GM18498 (cell line): ENCODE data around the gene GALNS.

ENCODE experiments used
- ATAC-seq: cut with Tn5 transposase; IDR thresholded peaks from one replicate; pipeline ENCODE4 v1.9.1; 2021; ENCODE audit warnings: mild to moderate bottlenecking, moderate library complexity; ENCODE audit not compliant: unreplicated experiment

The GALNS gene

DNA sequence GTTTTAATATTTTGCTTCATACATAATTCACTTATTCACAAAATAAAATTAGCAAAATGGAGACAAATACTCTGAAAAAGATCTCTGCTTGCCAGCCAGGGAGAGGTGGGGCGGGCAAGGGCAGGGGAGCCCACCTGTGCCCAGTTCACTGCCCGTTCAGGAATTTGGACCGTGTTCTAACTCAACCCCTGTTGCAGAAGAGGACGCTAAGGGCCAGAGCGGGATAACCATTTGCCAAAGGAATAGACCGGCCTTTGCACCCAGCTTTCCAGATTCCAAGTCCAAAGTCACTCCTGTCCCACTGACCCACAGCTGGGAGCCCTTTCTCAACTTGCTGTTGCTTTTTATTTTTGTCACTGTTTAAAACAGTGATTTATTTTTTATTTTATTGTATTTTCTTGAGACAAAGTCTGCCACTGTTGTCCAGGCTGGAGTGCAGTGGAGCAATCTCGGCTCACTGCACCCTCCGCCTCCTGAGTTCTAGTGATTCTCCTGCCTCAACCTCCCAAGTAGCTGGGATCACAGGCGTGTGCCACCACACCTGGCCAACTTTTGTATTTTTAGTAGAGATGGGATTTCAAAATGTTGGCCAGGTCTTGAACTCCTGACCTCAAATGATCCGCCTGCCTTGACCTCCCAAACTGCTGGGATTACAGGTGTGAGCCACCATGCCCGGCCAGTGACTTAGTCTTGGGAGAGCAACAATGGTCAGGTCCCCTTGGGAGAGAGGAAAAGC lies 69.0 kb downstream of the GALNS start:
- ATAC-seq, result no peak

DNA sequence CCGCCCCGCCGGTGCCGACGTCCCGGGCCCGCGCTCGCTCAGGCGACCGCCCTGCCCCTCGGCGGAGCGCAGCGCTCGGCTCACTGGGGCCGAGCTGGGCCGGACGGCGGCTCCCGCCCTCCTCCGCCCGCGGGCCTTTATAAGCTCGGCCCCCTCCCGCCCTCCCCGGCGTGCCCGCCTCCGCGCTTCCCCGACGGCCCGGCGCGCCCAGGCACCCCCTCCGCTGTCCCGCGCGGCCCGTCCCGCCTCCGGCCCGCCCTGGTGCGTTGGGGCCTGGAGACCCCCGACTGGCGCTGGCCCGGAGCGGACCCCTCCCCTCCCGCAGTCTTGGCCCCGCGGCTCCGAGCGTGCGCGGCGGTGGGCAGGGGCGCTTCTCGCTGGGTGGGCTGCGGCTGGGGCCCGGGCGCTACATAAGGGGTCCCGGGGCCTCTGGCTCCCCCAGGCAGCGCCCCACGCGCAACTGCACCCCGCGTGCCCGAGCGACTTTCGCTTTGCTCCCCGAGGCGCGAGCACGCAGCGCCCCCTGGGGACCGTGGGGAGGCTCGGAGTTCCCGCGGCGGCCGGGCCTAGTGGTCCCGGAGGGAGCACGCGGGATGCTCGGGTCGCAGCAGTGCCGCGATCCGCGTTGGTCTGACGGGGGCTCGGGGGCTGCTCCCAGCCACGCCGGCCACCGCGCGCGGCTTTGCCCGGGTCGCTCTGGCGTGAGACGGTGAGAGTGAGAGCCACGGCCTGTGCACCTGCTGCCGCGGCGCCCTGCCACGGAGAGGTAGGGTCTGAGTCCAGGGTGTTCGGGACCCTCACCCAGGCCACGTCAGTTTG lies 71.4 kb downstream of the GALNS start, which contains the start of gene PIEZO1:
PIEZO1 (minus strand) TSS at position 115 of the 819 bp plus-strand sequence. CDS start 256 bp downstream, outside the sequence.
- ATAC-seq, result peak; percentile 39

DNA sequence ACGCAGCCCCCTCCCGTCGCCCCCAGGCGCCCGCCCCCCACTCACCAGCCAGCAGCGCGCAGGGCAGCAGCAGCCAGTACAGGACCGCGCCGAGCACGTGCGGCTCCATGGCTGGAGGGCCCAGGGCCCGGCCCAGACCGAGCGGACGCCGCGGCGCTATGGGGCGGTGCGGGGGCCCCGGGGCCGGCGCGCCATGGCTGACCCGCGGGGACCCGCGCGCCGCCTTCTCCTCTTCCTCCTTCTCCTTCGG lies 72.0 kb downstream of the GALNS start:
- ATAC-seq, result peak; percentile 34

DNA sequence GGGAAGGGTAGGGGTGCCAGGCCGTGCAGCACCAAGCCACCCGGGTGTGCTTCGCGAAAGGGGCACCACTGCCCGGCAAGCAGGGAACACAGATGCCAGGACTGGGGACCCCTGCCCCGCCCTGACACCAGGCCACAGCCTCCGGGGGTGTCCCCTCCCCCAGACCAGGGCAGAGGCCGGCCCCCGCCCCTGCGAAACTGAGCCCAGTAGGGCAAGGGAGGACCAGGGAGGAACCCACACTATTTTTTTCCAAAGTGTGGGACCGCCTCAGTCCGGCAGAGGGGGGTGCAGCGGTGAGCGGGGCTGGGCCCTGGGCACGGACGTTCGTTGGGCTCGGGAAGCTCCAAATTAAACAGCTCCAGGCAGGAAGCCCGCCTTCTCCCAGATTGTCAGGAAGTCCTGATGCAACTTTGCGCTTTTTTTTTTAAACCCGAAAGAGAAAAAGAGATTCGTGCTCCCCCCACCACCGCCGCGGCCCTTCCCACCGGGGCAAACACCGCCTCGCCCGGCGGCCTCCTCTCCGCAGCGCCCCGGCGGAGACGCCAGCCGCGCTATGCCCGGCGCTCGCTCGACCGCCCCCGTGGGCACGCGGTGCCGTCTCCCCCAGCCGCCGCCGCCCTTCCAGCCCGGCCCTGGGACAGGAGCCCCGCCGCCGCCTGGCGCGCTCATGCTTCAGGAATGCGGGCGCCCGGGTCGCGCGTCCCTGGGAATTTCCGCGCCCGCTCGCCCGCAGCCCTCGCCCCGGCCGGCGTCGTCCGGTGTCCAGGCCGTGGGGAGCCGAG lies 72.5 kb downstream of the GALNS start:
- no peak for ATAC-seq

DNA sequence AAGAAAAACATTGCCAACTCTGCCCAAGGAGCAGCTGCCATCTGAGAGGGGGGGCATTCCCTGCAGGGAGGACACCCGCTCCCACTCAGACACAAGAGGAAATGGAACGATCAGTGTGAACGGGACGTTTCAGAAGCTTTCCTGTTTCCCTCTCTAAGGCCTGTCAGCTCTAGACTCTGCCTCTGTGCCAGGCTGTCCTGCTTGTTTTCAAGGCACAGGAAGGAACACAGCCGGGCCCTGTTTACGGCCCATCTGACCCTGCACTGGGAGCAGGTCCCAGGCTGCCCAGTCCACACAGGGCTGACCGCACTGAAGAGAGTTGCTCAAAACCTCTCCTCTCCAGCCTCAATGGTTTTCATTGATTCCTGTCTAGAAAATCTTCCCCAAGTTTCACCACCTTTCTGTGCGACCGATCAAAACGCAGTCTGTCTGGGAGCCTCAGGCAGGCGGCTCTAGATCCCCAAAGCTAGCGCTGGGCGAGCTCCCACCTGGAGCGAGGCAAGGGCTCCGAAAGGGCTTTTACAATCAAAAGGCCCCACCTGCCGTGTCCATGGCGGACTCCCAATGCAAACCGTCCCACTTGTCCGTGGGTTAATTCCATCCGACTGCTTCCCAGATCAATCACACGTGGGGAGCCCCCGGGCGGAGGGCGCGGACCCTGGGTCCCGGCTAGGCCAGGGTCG lies 73.2 kb downstream of the GALNS start:
- no peak for ATAC-seq

DNA sequence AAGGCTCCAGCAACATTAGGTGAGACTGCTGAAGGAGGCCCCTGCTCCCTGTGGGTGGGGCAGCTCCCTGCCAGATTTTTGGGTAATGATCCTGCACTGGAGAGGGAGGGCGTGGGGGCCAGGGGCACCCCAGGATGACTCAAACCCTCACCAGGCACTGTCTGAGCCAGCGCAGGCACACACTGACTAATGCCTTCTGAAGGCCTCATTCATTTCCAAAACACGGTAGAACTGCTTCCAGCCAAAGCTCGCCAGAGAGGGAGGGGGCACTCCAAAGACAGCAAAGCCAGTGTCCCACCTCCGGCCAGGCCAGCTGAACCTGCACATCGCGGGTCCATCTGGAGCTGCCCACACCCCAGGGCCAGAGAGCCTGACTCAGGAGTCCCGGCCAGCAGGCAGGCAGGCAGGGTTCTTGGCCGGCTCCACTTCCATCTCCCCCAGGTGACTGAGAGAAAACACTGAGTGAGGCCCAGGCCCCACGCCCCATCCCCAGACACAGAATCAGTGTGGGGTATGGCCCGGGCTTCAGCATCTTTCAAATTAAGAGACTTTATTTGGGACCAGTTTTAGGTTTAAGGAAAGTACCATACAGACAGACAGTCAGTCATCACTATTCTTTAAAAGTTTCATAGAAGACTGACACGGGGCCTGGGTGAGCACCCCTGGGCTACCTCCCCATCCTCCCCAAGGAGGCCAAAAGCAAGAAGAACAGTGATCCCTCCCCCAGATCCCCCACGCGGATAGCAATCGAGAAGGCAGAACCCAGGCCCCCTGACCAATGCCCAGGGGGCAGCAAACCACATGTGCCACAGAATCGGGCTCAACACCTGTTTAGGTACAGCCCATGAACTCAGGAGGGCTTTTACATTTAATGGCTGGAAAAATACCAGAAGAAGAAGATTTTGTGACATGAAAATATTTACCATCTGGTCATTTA lies 74.0 kb downstream of the GALNS start:
- ATAC-seq, result no peak

DNA sequence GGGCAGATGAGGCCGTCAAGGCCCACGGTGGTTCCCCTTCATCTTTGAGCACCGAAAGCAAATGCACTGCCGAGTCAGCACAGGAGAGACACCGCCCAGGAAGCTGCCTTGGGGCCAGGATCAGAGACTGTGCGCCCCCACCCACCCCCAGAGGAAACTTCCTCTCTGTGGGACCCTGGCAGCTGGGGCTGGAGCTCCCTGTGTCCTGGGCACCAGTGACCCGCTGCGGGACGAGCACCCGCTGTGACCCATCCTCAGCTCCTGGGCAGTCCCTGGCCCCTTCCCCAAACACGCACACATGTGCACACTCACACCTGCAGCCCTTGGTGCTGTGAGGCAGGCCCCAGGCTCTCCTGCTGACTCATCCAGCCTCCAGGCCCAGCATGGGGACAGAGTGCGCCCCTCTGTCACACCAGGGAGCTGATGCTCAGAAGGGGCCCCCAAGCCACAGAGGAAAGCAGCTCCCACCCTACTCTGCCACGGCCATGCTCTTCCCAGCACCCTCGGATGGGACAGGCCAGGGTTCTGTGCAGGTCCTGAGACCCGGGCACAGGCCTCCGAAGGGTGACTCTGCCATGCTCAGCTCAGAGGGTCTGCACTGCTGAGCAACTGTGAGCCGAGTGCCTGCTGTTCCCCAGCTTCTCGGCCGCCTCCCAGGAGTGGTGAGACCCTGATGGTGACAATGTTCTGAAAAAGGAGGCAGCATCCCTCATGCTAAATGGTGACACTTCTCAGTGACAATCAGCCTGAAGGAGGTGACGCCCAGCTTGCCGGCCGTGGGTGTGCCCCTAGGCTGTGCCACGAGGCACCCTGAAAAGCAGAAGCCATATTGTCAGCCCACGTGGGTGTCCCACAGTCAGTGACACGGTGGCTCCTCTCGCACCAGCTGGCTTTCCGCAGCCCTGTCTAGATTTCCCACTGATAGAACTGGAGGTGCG lies 75.3 kb downstream of the GALNS start:
- no peak for ATAC-seq

DNA sequence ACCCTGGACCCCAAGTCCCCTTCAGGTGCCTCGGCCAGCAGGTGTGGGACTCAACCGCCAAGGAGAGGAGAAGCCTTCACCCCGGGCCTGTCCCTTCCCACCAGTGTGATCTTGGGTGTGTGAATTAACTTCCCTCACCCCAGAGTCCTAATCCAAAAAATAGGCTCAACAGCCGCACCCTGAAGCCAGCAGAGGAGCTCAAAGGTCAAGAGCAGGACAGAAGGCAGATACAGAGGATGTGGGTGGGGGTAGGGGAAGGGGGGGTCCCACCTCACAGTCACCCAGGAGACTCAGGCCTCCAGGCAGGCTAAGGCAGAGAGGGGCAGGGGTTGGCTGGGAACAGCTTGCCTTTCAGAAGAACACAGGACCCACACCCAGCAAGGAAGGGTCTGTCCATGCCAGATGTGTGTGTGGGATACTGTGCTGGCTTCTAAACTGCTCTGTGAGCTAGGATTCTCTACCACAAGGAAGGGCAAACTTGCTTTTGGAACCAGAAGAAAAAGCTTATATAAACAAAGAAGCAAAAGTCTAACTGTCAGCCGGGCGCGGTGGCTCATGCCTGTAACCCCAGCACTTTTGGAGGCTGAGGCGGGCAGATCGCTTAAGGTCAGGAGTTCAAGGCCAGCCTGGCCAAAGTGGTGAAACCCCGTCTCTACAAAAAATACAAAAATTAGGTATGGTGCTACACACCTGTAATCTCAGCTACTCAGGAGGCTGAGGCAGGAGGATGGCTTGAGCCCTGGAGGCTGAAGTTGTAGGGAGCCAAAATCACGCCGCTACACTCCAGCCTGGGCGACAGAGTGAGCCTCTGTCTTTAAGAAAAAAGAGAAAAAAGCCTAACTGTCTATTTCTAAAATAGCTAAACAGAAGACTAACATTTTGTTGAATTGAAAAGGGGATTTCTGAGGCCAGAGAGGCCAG lies 76.3 kb downstream of the GALNS start:
- no peak for ATAC-seq

DNA sequence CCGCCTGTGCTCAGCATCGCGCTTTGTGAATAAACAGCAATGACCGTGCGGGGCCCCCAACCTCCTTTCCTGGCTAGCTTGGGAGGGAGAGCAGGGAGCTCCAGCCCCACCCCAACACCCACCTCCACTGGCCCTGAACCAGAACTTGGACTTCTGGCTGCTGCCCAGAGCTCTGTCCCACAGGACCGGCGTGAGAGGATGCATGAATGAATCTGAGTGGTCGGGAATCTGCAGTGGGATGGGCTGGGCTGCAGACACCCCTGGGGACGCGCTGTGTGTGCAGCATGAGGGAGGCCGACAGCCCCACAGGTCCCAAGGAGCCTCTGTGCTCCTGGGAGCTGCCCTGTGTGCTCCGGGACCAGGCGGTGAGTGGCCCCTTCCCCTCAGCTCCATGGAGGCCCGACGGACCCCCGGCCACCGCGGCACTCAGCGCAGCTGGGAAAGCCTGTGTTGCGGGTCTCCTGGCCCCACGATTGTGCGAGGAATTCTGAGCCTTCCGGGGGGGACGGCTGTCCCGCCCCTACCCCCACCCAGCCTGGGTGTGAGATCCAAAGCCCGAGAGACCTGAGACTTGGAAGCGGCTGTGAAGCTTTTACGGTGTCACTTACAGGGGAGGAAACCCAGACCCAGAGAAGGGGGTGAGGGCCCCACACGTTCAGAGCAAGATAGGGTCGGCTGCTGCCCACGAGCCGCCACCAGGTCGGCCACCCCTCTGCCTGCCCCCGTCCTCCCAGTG lies 77.2 kb downstream of the GALNS start:
- ATAC-seq, result no peak

DNA sequence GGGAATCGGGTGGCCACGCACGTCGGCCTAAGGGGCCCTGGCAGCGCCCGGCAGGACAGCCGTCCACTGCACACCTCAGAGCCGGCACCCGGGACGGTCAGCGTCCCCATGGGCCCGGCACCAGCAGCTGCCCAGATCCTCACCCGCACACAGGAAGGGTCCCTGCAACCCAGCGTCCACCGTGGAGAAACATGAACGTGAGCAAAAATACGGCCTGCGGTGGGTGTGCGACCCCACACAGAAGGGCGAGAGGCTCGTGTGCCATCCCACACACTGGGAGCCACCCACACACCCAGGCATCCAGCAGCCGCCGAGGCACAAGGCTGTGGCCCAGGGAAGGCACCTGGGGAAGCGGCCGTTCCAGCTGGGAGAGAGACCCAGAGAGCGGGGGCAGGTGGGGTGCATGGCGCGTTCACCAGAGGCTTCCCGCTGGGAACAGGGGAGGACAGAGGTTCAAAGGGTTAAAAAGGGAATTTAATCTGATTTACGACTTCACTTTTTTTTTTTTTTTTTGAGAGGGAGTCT lies 78.1 kb downstream of the GALNS start:
- no peak for ATAC-seq

DNA sequence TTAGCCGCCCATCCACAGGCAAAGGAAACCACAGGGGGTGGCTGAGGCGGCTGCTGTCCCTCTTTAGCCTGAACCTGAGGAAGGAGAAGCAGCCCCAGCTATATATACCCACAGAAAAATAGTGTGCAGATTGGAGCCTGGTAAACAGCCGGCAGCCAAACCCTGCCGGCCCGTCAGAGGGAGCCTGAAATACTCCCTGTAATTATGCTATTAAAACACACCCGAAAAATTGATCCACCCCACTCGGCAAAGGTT lies 78.5 kb downstream of the GALNS start:
- no peak for ATAC-seq

DNA sequence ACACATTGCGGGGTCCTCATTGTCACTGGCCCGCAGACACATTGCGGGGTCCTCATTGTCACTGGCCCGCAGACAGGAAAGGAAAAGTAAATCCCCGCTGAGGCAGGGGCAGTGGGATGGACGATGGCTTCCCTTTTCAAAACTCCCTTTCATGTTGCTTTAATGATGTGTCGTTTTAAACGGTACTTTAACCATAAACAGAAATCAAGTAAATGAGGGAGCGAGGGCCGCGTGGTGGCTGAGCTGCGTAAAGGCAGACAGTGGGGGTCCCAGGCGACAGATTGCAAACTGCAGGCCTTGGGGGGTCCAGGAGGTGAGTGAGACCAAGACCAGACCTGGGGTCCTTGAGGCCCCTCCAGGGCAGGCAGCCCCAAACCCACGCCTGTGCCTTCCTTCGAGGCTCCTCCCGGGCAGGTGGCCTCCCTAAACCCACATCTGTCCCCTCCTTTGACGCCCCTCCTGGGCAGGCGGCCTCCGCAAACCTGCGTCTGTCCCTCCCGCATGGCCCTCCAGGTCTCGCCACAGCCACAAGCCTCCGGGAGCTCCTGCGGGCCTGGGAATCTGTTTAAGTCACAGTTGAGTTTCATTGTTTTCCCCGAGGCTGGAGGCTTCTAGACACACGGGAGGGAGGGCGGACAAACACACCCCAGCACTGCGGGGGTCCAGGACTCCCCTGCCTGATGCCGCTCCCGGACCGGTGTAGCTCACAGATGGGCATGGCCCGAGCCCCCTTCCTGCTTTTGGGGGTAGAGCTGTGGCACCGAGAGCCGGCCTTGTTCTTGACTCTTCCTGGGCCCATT lies 79.1 kb downstream of the GALNS start:
- ATAC-seq, result no peak

DNA sequence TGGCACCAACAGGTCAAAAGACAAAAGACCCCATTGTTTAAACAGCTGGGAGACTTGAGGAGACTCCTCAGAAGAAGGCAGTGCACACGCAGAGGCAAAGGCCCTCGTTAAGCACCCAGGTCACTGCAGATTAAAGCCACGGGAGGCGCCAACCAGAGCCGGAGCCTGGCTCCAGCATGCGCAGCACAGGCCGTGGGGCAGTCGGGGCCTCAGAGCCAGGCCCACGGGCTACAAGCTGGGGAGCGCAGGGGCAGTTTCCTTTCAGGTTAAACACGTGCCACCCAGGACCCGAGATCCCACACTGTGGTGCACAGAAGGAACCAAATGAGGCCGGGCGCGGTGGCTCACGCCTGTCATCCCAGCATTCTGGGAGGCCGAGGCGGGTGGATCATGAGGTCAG lies 80.9 kb downstream of the GALNS start:
- no peak for ATAC-seq

DNA sequence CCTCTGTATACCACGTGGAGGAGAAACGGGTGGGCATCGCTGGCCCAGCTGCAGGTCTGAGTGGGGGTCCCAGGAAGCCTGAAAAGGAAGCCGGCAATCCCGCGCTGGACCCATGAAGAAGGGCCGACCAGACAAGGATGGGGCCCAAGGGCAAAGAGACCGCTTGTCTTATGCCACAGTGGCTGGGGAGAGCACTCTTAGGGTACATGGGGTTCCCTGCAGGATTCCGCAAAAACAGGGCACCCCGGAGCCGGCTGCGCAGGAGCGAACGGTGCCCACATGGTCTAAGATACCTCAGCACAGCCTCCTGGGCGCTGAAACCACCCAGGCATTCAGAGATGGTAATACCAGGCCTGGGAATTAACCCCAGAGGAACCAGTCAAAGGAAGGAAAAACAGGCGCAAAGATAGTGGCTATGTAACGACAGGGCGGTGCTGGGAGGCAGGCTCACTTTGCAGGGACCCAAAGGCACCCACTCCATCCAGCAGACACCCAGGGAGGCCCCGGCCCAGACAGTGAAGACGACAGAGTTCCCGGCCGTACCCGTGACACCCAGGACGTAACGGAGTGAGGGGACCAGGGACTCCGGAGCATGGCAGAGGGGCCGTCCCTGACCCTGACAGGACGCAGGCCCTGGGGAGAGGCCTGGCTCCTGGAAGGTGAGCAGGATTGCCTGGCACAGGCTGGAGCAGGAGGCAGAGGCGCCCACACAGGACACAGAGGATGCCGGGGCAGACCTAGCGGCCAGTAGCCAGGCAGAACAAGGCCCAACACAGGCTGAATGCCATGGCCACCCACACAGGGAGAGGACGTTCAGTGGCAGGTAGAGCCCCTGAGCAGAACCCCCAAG lies 82.0 kb downstream of the GALNS start:
- no peak for ATAC-seq

DNA sequence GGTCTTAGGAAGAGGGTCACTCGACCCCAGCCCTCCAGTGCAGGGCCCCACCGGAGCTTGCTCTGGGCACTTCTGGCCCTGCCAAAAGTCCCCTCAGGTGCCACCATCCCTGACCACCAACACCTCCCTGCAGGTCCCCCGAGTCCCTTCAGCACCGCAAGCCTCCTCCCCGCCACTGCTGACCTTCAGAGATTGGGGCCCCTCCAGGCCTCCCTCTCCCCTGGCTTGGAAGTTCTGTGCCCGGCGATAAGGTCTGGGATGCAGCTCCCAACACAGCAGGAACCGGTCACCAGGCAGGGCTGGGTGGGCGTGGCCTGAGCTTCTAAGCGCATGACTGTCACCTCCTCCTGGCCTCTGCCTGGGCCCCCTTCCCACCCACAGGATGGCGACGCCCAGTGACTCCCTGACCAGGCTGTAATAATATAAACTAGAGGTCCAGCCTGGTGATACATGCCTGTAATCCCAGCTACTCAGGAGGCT lies 82.9 kb downstream of the GALNS start:
- no peak for ATAC-seq
